ENCODE data around the gene DPY30.

- TF ChIP-seq CTCF (IDR thresholded peaks at IDR 0.05) = no peak
- no peak for TF ChIP-seq POLR2A (IDR thresholded peaks at IDR 0.05)
Observed at GRCh38 chr2:32060266-32060665, 20.7 kb upstream of the DPY30 start.

Data from body of pancreas (tissue), 4 donors.